ENCODE results near the gene C1orf159.

C1orf159 gene

DNA sequence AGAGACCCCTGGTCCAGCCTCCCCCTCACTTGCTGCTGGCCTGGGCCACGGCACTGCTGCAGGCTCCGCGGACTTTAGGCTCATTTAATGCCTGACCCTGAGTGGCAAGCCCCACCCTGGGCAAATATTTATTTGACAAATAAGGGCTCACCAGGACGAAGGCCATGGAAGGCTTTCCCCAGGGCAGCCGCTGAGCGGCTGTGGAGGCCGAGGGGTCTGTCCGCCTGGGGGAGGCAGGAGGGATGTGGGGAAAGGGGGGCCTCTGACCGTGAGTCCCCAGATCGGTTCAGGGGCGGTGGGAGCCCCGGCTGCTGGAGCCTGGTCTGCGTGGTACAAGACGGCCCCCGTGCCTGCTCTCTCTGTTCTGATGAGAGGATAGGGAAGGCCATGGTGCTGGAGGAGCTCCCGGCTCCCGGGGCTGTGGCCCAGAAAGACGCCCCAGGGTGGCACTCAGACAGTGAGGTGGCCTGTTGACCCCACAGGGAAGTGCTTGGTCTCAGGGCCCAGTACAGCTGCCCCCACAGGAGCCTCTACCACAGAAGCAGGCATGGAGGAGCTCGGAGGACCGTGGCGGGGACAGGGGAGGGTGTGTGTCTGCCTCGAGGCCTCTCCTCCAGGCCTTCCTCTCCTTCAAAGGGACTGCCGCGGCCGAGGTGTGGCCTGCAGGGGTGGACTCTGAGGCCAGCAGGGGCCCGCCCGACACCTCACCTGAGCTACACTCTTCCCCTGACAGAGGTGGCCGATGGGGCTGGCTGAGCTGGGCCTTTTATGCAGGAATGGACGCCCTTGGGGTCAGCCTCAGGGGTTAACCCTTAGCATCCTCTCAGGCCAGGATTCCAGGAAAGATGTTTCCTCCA lies 9.1 kb upstream of the C1orf159 start:
- H3K4me3 ChIP-seq (ENCODE audit: low read length): no peak overlapping the region
- TF ChIP-seq, protein P1, sequence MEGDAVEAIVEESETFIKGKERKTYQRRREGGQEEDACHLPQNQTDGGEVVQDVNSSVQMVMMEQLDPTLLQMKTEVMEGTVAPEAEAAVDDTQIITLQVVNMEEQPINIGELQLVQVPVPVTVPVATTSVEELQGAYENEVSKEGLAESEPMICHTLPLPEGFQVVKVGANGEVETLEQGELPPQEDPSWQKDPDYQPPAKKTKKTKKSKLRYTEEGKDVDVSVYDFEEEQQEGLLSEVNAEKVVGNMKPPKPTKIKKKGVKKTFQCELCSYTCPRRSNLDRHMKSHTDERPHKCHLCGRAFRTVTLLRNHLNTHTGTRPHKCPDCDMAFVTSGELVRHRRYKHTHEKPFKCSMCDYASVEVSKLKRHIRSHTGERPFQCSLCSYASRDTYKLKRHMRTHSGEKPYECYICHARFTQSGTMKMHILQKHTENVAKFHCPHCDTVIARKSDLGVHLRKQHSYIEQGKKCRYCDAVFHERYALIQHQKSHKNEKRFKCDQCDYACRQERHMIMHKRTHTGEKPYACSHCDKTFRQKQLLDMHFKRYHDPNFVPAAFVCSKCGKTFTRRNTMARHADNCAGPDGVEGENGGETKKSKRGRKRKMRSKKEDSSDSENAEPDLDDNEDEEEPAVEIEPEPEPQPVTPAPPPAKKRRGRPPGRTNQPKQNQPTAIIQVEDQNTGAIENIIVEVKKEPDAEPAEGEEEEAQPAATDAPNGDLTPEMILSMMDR (IDR thresholded peaks at IDR 0.05; ENCODE audit: insufficient read depth, low read depth, low read length, missing control alignments): no peak
- DNase-seq (ENCODE audit: low read depth): no peak

DNA sequence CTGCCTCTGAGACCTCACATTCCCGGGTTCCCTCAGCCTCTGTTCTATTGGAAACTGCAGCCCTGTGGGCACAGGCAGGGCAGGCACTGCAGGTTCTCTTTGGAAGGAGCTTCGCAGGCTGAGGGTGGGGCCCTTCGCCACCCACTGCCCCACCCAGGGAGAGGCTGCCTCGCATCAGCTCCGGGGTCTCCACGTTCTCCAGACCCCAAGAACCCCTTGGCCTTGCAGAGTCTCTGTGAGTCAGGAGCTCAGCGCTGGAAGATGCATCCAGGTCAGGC lies 8.6 kb upstream of the C1orf159 start:
- H3K4me3 ChIP-seq (ENCODE audit: low read length): no peak overlapping the region
- TF ChIP-seq, protein P1 (IDR thresholded peaks at IDR 0.05; ENCODE audit: insufficient read depth, low read depth, low read length, missing control alignments): no peak
- DNase-seq (ENCODE audit: low read depth): no peak

DNA sequence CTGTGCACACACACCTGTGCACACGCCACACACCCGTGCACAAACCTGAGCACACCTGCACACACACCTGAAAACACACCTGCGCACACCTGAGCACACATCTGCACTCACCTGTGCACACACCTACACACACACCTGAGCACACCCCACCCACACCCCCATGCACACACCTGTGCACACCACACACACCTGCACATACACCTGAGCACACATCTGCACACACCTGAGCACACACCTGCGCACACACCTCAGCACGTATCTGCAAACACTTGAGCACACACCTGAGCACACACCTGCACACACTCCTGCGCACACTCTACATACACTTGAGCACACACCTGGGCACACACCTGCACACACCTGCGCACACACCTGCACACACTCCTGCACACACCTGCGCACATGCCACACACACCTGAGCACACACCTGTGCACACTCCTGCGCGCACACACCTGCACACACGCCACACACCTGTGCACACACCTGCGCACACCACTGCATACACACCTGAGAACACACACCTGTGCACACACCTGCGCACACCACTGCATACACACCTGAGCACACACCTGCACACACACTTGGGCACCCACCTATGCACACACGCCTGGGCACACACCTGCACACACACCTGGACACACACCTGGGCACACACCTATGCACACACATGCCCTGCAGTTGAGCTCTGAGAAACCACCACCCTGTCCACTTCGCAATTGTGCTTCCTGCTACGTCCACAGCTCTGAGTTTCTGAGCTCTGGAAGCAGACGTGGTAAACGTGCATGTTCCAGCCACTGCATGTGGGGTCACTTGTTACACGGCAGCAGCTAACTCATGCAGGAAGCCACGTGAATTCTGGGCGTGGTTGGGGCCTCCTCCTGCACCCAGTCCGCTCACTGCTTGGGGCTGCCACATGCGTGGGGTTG lies 8.0 kb upstream of the C1orf159 start:
- no peak for DNase-seq (ENCODE audit: low read depth)
- no peak overlapping the region for H3K4me3 ChIP-seq (ENCODE audit: low read length)
- TF ChIP-seq, protein P1 (IDR thresholded peaks at IDR 0.05; ENCODE audit: insufficient read depth, low read depth, low read length, missing control alignments): no peak

DNA sequence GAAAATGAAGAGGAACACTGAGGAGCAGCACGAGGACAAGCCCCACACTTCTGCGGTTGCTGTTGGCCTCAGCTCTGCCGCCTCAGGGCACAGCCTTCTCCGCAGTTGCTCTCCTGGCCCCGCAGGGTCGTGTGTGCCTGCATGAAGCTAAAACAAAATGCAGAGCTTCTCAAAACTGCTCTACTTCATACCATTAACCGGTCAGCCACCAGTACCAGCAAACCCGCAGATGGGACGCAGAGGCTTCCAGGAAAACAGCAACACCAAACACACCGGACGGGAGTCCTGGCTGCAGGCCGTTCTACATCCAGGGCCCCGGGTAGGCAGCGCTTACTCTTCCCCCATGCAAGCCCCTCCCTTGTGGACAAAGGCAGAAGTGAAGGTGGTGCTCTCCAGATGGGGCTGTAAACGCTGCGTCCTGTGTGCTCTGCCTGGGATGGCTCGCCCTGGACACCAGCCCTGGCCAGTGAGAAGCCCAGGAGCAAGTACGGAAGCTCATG lies 7.1 kb upstream of the C1orf159 start:
- TF ChIP-seq, protein P1 (IDR thresholded peaks at IDR 0.05; ENCODE audit: insufficient read depth, low read depth, low read length, missing control alignments): no peak
- DNase-seq (ENCODE audit: low read depth): no peak
- no peak overlapping the region for H3K4me3 ChIP-seq (ENCODE audit: low read length)

DNA sequence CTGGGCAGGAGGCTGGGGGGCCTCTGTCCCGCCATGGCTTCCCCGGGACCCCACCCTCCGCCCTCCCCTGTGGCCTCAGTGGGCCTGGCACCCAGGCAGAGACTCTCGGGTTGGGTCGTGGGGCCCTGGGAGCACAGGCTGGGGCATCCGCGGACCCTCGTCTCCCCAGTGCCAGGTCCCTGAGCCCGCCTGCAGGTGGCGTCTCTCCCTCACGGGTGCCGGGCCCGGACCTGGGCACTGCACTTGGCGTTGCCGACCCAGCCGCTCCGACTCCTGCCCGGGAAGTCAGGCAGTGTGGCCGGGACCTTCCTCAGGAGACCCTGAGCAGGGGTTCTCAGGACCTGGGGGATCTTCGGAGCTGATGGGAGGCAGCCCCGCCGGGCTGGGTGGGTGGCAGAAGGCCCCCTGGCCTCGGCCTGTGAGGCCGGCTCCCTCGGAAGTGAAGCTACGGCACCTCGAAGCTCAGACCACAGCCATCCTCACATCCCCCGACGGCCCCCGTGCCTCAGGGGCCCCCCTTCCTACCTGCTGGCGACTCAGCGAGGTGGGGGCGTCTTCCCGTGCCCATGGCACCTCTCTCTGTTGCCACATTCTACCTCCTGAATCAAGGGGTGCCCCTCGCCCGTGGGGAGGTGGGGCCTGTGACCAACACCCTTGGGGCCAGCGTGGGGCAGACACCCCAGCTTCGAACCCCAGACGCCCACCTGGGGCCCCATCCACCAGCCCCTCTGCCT lies 6.4 kb upstream of the C1orf159 start:
- no peak overlapping the region for H3K4me3 ChIP-seq (ENCODE audit: low read length)
- TF ChIP-seq, protein P1 (IDR thresholded peaks at IDR 0.05; ENCODE audit: insufficient read depth, low read depth, low read length, missing control alignments): peak; percentile 75
- peak; percentile 74 for DNase-seq (ENCODE audit: low read depth)

DNA sequence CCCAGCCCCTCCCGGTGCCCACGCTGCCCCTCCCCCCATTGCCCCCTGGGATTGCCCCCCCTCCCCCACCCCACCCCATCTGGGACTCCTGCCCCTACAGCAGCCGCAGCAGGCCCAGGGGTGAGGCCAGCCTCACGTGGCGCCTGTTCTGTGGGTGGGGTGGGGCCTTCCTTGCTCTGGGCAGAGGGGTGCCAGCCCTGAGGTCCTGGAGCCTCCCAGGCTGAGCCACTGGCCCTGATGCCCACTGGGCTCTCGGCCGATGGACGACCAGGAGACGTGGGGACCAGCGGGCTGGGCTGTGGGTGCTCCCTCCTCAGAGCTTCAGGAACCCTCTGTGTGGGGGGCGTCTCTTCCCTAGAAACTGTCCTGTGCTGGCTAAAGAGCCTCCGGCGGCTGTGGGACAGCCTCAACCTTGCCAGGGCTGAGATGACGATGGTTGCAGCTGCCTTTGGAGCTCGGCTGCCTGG lies 5.8 kb upstream of the C1orf159 start:
- DNase-seq (ENCODE audit: low read depth): no peak
- H3K4me3 ChIP-seq (ENCODE audit: low read length): no peak overlapping the region
- TF ChIP-seq, protein P1 (IDR thresholded peaks at IDR 0.05; ENCODE audit: insufficient read depth, low read depth, low read length, missing control alignments): no peak

All from epithelial cell of esophagus (primary cell).